HEK293 (cell line): ENCODE data around the gene ERCC5.
A peak's percentile ranks its signal among the peaks of the same experiment; 100 is the strongest.

ENCODE experiments used
- CTCF ChIA-PET: fragments of 350-600 bp; formaldehyde crosslinking; extraction: SDS; loops from one replicate; lab custom pipeline; 2021; ENCODE audit warnings: antibody characterized with exemption; lab: Yijun Ruan, JAX
- POLR2A ChIA-PET: fragments of 300-600 bp; formaldehyde crosslinking; extraction: SDS; loops from one replicate; lab custom pipeline; 2020; ENCODE audit warnings: antibody characterized with exemption, inconsistent platforms; lab: Yijun Ruan, JAX
- H3K27ac ChIP-seq: fragments of 200-500 bp; sonication (Bioruptor generic); 2 replicates; pipeline ENCODE4 v1.5.1; 2014; ENCODE audit warnings: low read depth, low read length, control low read depth, inconsistent platforms; ENCODE audit errors: extremely low read depth
- H3K36me3 ChIP-seq, 2 experiments: fragments of 200-500 bp in 1 of 2; sonication (Bioruptor generic) in 1 of 2; 1 replicate in 1 of 2; 2 replicates in 1 of 2; pipeline ENCODE4 v1.5.1; 2014 to 2017; ENCODE audit warnings: inconsistent platforms in 2 of 2, low read length in 2 of 2; ENCODE audit not compliant: control insufficient read depth in 2 of 2, insufficient read depth in 1 of 2
- H3K4me1 ChIP-seq: fragments of 200-500 bp; sonication (Bioruptor generic); 2 replicates; pipeline ENCODE4 v1.5.1; 2014; ENCODE audit warnings: mild to moderate bottlenecking, low read length, inconsistent platforms; ENCODE audit not compliant: control insufficient read depth, insufficient read depth
- H3K4me3 ChIP-seq: 2 replicates; pipeline ENCODE4 v1.5.1; 2011; ENCODE audit warnings: low read depth, mild to moderate bottlenecking, control low read depth, low read length, moderate library complexity
- H3K9me3 ChIP-seq: fragments of 200-500 bp; sonication (Bioruptor generic); 2 replicates; pipeline ENCODE4 v1.5.1; 2014; ENCODE audit warnings: low read depth, low read length, inconsistent platforms; ENCODE audit not compliant: control insufficient read depth, insufficient read depth
- GLI4 ChIP-seq: fragments of 450-650 bp; formaldehyde crosslinking; IDR thresholded peaks from 2 replicates; pipeline ENCODE4 v1.5.1; 2016; ENCODE audit warnings: missing biosample characterization, missing genetic modification characterization
- GLIS2 ChIP-seq: fragments of 450-650 bp; formaldehyde crosslinking; IDR thresholded peaks from 2 replicates; pipeline ENCODE4 v1.5.1; 2016; ENCODE audit warnings: missing biosample characterization, missing genetic modification characterization
- KLF8 ChIP-seq: fragments of 450-650 bp; formaldehyde crosslinking; IDR thresholded peaks from 2 replicates; pipeline ENCODE4 v1.5.1; 2016; ENCODE audit warnings: missing biosample characterization, missing genetic modification characterization
- SCRT1 ChIP-seq: fragments of 450-650 bp; formaldehyde crosslinking; IDR thresholded peaks from 2 replicates; pipeline ENCODE4 v1.5.1; 2016; ENCODE audit warnings: missing biosample characterization, missing genetic modification characterization, borderline replicate concordance
- SETDB1 ChIP-seq: IDR thresholded peaks from one replicate; pipeline ENCODE4 v1.6.1; 2017; ENCODE audit warnings: mild to moderate bottlenecking, low read length, moderate library complexity, mixed read lengths; ENCODE audit not compliant: insufficient read length
- TCF7L2 ChIP-seq: IDR thresholded peaks from 2 replicates; pipeline ENCODE4 v1.6.1; 2011; ENCODE audit warnings: low read depth, mild to moderate bottlenecking, inconsistent platforms, low read length, moderate library complexity, borderline replicate concordance
- ZBTB21 ChIP-seq: fragments of 450-650 bp; formaldehyde crosslinking; IDR thresholded peaks from 2 replicates; pipeline ENCODE4 v1.5.1; 2017; ENCODE audit warnings: missing biosample characterization, missing genetic modification characterization
- ZBTB7A ChIP-seq: fragments of 450-650 bp; formaldehyde crosslinking; IDR thresholded peaks from 2 replicates; pipeline ENCODE4 v1.5.1; 2016; ENCODE audit warnings: low read depth, missing biosample characterization, missing genetic modification characterization
- ZFP3 ChIP-seq: fragments of 450-650 bp; formaldehyde crosslinking; IDR thresholded peaks from 2 replicates; pipeline ENCODE4 v1.5.1; 2016; ENCODE audit warnings: low read depth, missing biosample characterization, missing genetic modification characterization
- ZIC2 ChIP-seq: fragments of 450-650 bp; formaldehyde crosslinking; IDR thresholded peaks from 2 replicates; pipeline ENCODE4 v1.5.1; 2016; ENCODE audit warnings: missing biosample characterization, missing genetic modification characterization
- ZNF10 ChIP-seq: fragments of 450-650 bp; formaldehyde crosslinking; IDR thresholded peaks from 2 replicates; pipeline ENCODE4 v1.5.1; 2017; ENCODE audit warnings: missing biosample characterization, missing genetic modification characterization
- ZNF133 ChIP-seq: fragments of 450-650 bp; formaldehyde crosslinking; IDR thresholded peaks from 2 replicates; pipeline ENCODE4 v1.5.1; 2016; ENCODE audit warnings: missing biosample characterization, missing genetic modification characterization
- ZNF138 ChIP-seq: fragments of 450-650 bp; formaldehyde crosslinking; IDR thresholded peaks from 2 replicates; pipeline ENCODE4 v1.5.1; 2016; ENCODE audit warnings: missing biosample characterization, missing genetic modification characterization, borderline replicate concordance
- ZNF2 ChIP-seq: fragments of 450-650 bp; formaldehyde crosslinking; IDR thresholded peaks from 2 replicates; pipeline ENCODE4 v1.5.1; 2016; ENCODE audit warnings: missing biosample characterization, missing genetic modification characterization
- ZNF239 ChIP-seq: fragments of 450-650 bp; formaldehyde crosslinking; IDR thresholded peaks from 2 replicates; pipeline ENCODE4 v1.5.1; 2016; ENCODE audit warnings: missing biosample characterization, missing genetic modification characterization
- ZNF48 ChIP-seq: fragments of 450-650 bp; formaldehyde crosslinking; IDR thresholded peaks from 2 replicates; pipeline ENCODE4 v1.5.1; 2016; ENCODE audit warnings: missing biosample characterization, missing genetic modification characterization
- ZNF514 ChIP-seq: fragments of 450-650 bp; formaldehyde crosslinking; IDR thresholded peaks from 2 replicates; pipeline ENCODE4 v1.5.1; 2016; ENCODE audit warnings: missing biosample characterization, missing genetic modification characterization
- ZNF624 ChIP-seq: fragments of 450-650 bp; formaldehyde crosslinking; IDR thresholded peaks from 2 replicates; pipeline ENCODE4 v1.5.1; 2017; ENCODE audit warnings: missing biosample characterization, missing genetic modification characterization
- ZNF664 ChIP-seq: fragments of 450-650 bp; formaldehyde crosslinking; IDR thresholded peaks from 2 replicates; pipeline ENCODE4 v1.5.1; 2016; ENCODE audit warnings: missing biosample characterization, missing genetic modification characterization
- ZNF670 ChIP-seq: fragments of 450-650 bp; formaldehyde crosslinking; IDR thresholded peaks from 2 replicates; pipeline ENCODE4 v1.5.1; 2016; ENCODE audit warnings: missing biosample characterization, missing genetic modification characterization, low read depth
- ZNF707 ChIP-seq: fragments of 450-650 bp; formaldehyde crosslinking; IDR thresholded peaks from 2 replicates; pipeline ENCODE4 v1.5.1; 2016; ENCODE audit warnings: missing biosample characterization, missing genetic modification characterization
- ZNF830 ChIP-seq: fragments of 450-650 bp; IDR thresholded peaks from 2 replicates; pipeline ENCODE4 v1.5.0; 2018; ENCODE audit warnings: missing biosample characterization, missing genetic modification characterization, low read depth, mild to moderate bottlenecking, moderate library complexity
- TF ChIP-seq, protein P1 (sequence below): fragments of 450-650 bp; formaldehyde crosslinking; IDR thresholded peaks from 2 replicates; pipeline ENCODE4 v1.5.1; 2016; ENCODE audit warnings: missing biosample characterization, missing genetic modification characterization
- TF ChIP-seq, protein P2 (sequence below): fragments of 450-650 bp; formaldehyde crosslinking; IDR thresholded peaks from 2 replicates; pipeline ENCODE4 v1.5.1; 2016; ENCODE audit warnings: missing biosample characterization, missing genetic modification characterization
- TF ChIP-seq, protein P3 (sequence below): fragments of 450-650 bp; formaldehyde crosslinking; IDR thresholded peaks from 2 replicates; pipeline ENCODE4 v1.5.1; 2016; ENCODE audit warnings: missing biosample characterization, missing genetic modification characterization, borderline replicate concordance

The ERCC5 gene

DNA sequence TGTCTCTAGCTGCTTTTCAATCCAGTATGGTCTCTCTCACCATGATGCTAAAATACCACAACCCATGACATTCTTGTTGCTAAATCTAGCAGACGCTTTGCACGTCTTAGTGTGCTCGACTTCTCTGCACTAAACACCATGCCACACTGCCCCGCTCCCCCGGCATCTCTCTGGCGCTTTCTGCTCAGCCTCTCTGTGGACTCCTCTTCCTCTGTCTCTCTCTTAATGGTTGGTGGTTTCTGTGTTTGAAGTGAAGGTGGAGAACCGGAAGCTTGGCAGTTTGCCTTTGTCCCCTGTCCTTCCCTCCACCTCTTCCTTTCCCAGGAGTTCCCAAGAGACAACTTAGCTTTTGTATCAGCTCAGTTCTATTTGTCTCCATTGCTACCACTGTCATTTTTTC is 8.8 kb downstream of the ERCC5 start:
- H3K36me3 ChIP-seq, result peaks cover 8 to 57% of the 10 kb centered on the region in 2 experiments
- TF ChIP-seq ZBTB7A (no peak), GLIS2 (tag by site-specific recombination) (no peak), ZNF239 (no peak), SETDB1 (no peak), ZFP3 (tag by site-specific recombination) (no peak), ZNF707 (tag by site-specific recombination) (no peak), ZNF10 (no peak), SCRT1 (tag by site-specific recombination) (no peak), ZNF664 (tag by site-specific recombination) (no peak), ZBTB21 (tag by site-specific recombination) (no peak), ZNF830 (tag by site-specific recombination) (no peak), GLI4 (no peak), ZNF670 (tag by site-specific recombination) (no peak), TCF7L2 (no peak), KLF8 (tag by site-specific recombination) (no peak), ZNF133 (tag by site-specific recombination) (no peak), ZNF624 (tag by site-specific recombination) (no peak)
- TF ChIP-seq, protein P1, sequence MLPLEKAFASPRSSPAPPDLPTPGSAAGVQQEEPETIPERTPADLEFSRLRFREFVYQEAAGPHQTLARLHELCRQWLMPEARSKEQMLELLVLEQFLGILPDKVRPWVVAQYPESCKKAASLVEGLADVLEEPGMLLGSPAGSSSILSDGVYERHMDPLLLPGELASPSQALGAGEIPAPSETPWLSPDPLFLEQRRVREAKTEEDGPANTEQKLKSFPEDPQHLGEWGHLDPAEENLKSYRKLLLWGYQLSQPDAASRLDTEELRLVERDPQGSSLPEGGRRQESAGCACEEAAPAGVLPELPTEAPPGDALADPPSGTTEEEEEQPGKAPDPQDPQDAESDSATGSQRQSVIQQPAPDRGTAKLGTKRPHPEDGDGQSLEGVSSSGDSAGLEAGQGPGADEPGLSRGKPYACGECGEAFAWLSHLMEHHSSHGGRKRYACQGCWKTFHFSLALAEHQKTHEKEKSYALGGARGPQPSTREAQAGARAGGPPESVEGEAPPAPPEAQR, result no peak
- TF ChIP-seq, protein P2, sequence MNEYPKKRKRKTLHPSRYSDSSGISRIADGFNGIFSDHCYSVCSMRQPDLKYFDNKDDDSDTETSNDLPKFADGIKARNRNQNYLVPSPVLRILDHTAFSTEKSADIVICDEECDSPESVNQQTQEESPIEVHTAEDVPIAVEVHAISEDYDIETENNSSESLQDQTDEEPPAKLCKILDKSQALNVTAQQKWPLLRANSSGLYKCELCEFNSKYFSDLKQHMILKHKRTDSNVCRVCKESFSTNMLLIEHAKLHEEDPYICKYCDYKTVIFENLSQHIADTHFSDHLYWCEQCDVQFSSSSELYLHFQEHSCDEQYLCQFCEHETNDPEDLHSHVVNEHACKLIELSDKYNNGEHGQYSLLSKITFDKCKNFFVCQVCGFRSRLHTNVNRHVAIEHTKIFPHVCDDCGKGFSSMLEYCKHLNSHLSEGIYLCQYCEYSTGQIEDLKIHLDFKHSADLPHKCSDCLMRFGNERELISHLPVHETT (tag by site-specific recombination), result no peak
- TF ChIP-seq, all 188 proteins: peak for 0
- Histone ChIP-seq H3K27ac (no peak overlapping the region), H3K9me3 (no peaks in the 10 kb centered on the region), H3K4me1 (no peaks in the 10 kb centered on the region), H3K4me3 (no peak overlapping the region)
- ChIA-PET POLR2A (no interaction called here), CTCF (interaction anchor here (0.7 to 1.1 kb wide), 3 partner anchors 15 to 275 kb away, joined by 3 to 5 read pairs (median 4); no protein-coding TSS in a partner anchor)

DNA sequence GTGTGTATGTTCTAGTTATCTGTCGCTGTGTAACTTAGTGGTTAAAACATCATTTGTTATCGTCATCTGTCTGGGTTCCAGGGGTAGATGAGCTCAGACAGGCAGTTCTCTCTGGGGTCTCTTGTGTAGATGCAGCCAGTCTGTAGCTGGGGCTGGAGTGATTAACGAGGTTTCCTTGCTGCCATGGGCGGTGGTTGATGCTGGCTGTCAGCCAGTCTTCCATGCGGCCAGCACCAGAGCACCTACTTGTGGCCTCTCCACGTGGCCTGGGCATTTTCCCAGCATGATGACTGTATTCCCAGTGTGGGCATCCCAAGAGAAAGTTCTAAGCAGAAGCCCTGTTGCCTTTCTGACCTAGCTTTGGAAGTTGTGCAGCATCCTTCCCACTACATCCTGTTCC is 10.7 kb downstream of the ERCC5 start:
- no peaks in the 10 kb centered on the region for H3K4me1 ChIP-seq
- H3K4me3 ChIP-seq, result no peak overlapping the region
- H3K27ac ChIP-seq, result no peak overlapping the region
- CTCF ChIA-PET, result interaction anchor here (0.5 to 1.6 kb wide), 2 partner anchors 14 to 1749 kb away, joined by 3 to 10 read pairs; no protein-coding TSS in a partner anchor
- POLR2A ChIA-PET, result interaction anchor here (0.7 kb wide), 1 partner anchor 11 kb away, joined by 3 read pairs; the partner anchor contains the start of gene ERCC5
- 0 out of 2 replicates have a peak, but pooled peaks have one; percentile 25 for TF ChIP-seq ZIC2
- peak; percentile 63; the same call in 1 of the 2 replicates for TF ChIP-seq SCRT1 (tag by site-specific recombination)
- TF ChIP-seq ZNF48 (tag by site-specific recombination), result no peak
- H3K36me3 ChIP-seq, result peaks cover 8 to 71% of the 10 kb centered on the region in 2 experiments
- H3K9me3 ChIP-seq, result no peaks in the 10 kb centered on the region

DNA sequence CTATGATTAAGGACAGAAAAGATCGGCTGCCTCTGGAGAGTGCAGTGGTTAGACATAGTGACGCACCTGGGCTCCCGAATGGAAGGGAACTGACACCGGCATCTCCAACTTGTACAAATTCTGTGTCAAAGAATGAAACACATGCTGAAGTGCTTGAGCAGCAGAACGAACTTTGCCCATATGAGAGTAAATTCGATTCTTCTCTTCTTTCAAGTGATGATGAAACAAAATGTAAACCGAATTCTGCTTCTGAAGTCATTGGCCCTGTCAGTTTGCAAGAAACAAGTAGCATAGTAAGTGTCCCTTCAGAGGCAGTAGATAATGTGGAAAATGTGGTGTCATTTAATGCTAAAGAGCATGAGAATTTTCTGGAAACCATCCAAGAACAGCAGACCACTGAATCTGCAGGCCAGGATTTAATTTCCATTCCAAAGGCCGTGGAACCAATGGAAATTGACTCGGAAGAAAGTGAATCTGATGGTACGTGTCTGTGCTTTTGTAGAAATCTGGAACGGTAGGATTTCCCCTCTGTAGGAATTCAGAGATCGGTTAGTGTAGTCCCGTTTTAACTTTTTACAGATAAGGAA is 16.9 kb downstream of the ERCC5 start:
- no peaks in the 10 kb centered on the region for H3K4me1 ChIP-seq
- ChIA-PET CTCF (no interaction called here), POLR2A (interaction anchor here (1.1 kb wide), 1 partner anchor 266 kb away, joined by 3 read pairs; the partner anchor contains the start of gene TPP2)
- no peak overlapping the region for H3K4me3 ChIP-seq
- no peak overlapping the region for H3K27ac ChIP-seq
- TF ChIP-seq ZNF138 (tag by site-specific recombination) (no peak), SETDB1 (no peak), ZNF514 (tag by site-specific recombination) (no peak), ZNF2 (no peak)
- TF ChIP-seq, protein P3, sequence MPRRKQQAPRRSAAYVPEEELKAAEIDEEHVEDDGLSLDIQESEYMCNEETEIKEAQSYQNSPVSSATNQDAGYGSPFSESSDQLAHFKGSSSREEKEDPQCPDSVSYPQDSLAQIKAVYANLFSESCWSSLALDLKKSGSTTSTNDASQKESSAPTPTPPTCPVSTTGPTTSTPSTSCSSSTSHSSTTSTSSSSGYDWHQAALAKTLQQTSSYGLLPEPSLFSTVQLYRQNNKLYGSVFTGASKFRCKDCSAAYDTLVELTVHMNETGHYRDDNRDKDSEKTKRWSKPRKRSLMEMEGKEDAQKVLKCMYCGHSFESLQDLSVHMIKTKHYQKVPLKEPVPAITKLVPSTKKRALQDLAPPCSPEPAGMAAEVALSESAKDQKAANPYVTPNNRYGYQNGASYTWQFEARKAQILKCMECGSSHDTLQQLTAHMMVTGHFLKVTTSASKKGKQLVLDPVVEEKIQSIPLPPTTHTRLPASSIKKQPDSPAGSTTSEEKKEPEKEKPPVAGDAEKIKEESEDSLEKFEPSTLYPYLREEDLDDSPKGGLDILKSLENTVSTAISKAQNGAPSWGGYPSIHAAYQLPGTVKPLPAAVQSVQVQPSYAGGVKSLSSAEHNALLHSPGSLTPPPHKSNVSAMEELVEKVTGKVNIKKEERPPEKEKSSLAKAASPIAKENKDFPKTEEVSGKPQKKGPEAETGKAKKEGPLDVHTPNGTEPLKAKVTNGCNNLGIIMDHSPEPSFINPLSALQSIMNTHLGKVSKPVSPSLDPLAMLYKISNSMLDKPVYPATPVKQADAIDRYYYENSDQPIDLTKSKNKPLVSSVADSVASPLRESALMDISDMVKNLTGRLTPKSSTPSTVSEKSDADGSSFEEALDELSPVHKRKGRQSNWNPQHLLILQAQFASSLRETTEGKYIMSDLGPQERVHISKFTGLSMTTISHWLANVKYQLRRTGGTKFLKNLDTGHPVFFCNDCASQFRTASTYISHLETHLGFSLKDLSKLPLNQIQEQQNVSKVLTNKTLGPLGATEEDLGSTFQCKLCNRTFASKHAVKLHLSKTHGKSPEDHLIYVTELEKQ, result no peak
- peaks cover 29 to 94% of the 10 kb centered on the region in 2 experiments for H3K36me3 ChIP-seq
- H3K9me3 ChIP-seq, result no peaks in the 10 kb centered on the region
